ENCODE measurements around the gene ZBTB16. TPM values are rescaled to one million over a fixed set of nuclear protein-coding genes. Genes with fewer than 3 reads are reported as not detected.
"Not testable (repeated sequence)": the region's sequence is repeated elsewhere in the genome, so short reads cannot be mapped to it uniquely, and the experiment has no call there.

The ZBTB16 gene
- total and polyA plus RNA-seq, 8 donors = 7.9 to 318 (median 55.3) TPM

DNA sequence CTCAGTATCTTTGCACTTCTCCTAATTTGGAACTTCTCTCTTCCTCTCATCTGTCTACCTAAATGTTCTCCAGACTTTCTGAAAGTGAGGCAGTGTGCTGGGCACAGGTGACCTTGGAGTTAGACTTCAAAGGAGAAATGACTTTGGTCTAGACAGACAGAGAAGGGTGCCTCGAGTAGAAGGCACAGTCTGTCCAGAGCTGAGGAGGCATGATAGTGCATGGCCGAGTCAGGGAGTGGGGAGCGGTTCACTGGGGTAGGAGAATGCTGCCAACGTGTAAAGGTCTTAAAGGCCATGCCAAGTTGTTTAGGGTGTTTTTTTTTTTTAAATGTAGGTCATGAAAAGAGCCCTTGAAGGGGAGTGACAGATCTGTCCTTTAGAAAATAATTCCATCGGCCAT, 17.3 kb upstream of the ZBTB16 start:
- TF ChIP-seq EP300 (IDR thresholded peaks at IDR 0.05) (no peak), POLR2A (IDR thresholded peaks at IDR 0.05) (no peak), POLR2AphosphoS5 (IDR thresholded peaks at IDR 0.05) (no peak), CTCF (IDR thresholded peaks at IDR 0.05) (no peak)
- no peak for DNase-seq
- intact Hi-C loops (cut with DNase I; ENCODE audit: low total_unique reads) = no loop called here
- Histone ChIP-seq H3K4me1 (peaks cover 0 to 12% (median 5%) of the 10 kb centered on the region in 4 donors), H3K27me3 (no peaks in the 10 kb centered on the region), H3K27ac (no peak overlapping the region), H3K4me3 (no peak overlapping the region), H3K36me3 (no peaks in the 10 kb centered on the region), H3K9me3 (no peaks in the 10 kb centered on the region)
- 65 to 88% (median 77%) methylated on average over 5 of the region's 5 CpGs for WGBS, 5 donors

DNA sequence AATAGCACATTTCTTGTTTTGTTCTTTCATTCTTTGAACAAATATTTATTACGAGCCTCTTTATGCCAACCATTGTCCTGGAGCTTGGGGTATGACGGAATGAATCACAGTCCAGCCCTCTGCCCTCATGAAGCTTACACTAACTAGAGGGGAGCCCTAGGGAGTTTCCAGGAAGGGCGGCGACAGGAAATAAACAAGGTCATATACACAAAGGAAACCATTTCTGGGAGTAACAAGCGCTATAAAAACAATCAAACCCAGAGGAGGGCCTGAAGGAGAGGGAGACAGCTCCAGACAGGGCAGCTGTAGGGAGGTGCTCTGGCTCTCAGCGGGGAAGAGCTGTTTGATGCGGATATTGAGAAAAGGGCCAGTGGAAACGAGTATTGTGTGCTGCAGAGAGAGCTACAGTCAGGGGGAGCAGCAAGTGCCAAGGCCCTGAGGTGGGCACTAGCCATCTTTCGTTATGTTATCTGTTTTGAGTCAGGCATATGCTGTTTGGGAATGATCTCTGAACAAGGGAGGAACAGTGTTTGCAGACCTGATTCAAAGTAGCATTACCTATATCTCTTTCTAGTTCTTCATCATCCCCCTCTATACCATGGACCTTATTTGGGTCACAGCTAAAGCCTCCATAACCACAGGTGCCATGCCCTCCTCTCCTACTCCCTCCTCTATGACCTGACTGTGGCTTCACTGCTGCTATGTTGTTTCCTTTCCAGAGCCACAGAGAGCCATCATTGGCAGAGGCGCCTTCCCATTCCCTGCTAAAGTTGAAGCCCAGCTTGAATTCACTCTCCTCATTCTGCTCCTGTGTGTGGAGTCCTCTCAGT, 15.3 kb upstream of the ZBTB16 start:
- WGBS, 5 donors = 66 to 74% (median 71%) methylated on average over 10 of the region's 10 CpGs
- TF ChIP-seq POLR2AphosphoS5 (IDR thresholded peaks at IDR 0.05) (no peak), EP300 (IDR thresholded peaks at IDR 0.05) (no peak), POLR2A (IDR thresholded peaks at IDR 0.05) (no peak), CTCF (IDR thresholded peaks at IDR 0.05) (no peak)
- peak overlapping the region in 2 of 5 donors; percentile 7 to 32 for H3K27ac ChIP-seq

DNA sequence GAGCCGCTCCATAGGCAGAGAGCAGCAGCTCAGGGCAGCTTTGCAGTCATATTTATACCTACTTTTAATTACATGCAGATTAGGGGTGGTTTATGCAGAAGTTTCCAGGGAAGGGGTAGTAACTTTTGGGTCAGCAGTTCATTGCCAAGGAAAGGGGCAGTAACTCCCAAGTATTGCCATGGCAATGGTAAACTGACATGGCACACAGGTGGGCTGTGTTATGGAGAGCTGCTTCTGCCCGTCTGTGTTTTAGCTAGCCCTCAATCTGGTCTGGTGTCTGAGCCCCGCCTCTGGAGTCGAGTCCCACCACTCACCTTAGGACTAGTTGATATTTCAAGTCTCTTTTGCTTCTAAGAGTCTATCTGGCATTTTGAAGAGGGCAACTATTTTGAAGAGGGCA, 12.2 kb upstream of the ZBTB16 start:
- intact Hi-C loops (cut with DNase I; ENCODE audit: low total_unique reads) = no loop called here
- Histone ChIP-seq H3K4me1 (no peaks in the 10 kb centered on the region), H3K9me3 (no peaks in the 10 kb centered on the region), H3K27ac (no peak overlapping the region), H3K4me3 (no peak overlapping the region), H3K27me3 (no peaks in the 10 kb centered on the region), H3K36me3 (no peaks in the 10 kb centered on the region)
- TF ChIP-seq POLR2AphosphoS5 (IDR thresholded peaks at IDR 0.05) (no peak), POLR2A (IDR thresholded peaks at IDR 0.05) (no peak), EP300 (IDR thresholded peaks at IDR 0.05) (no peak), CTCF (IDR thresholded peaks at IDR 0.05) (no peak)
- no peak for DNase-seq
- WGBS, 5 donors = 80 to 93% (median 84%) methylated on average over 4 of the region's 4 CpGs

More for the DNA sequence above, 15.3 kb upstream of the ZBTB16 start:
- H3K9me3 ChIP-seq = no peaks in the 10 kb centered on the region
- H3K36me3 ChIP-seq = no peaks in the 10 kb centered on the region
- no peak for DNase-seq
- no peaks in the 10 kb centered on the region for H3K27me3 ChIP-seq
- intact Hi-C loops (cut with DNase I; ENCODE audit: low total_unique reads) = no loop called here
- no peak overlapping the region for H3K4me3 ChIP-seq
- H3K4me1 ChIP-seq = peaks cover 0 to 12% (median 5%) of the 10 kb centered on the region in 4 donors

- Histone ChIP-seq H3K27ac (no peak overlapping the region), H3K27me3 (no peaks in the 10 kb centered on the region), H3K4me1 (no peaks in the 10 kb centered on the region), H3K4me3 (no peak overlapping the region), H3K36me3 (no peaks in the 10 kb centered on the region), H3K9me3 (no peaks in the 10 kb centered on the region)
- WGBS, 5 donors = 64 to 85% (median 76%) methylated on average over 2 of the region's 2 CpGs
- no peak for TF ChIP-seq EP300 (IDR thresholded peaks at IDR 0.05)
- TF ChIP-seq POLR2A (IDR thresholded peaks at IDR 0.05) = no peak
- TF ChIP-seq POLR2AphosphoS5 (IDR thresholded peaks at IDR 0.05) = no peak
- DNase-seq = no peak
- intact Hi-C loops (cut with DNase I; ENCODE audit: low total_unique reads) = no loop called here
These were observed 10.5 kb upstream of the ZBTB16 start for GRCh38 chr11:114049050-114049449.

DNA sequence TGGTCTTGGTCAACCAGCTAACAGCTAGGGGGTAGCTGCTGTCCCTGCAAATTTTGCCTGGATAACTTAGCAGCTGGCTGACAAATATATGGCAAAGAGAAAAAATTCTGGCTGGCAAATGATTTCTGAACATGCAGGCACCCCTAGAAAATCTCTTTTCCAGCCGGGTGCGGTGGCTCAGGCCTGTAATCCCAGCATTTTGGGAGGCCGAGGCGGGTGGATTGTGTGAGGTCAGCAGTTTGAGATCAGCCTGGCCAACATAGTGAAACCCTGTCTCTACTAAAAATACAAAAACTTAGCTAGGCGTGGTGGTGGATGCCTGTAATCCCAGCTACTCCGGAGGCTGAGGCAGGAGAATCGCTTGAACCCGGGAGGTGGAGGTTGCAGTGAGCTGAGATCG, 9.7 kb upstream of the ZBTB16 start:
- peak overlapping the region in 1 of 5 donors; percentile 66 for H3K27ac ChIP-seq
- intact Hi-C loops (cut with DNase I; ENCODE audit: low total_unique reads) = loop anchor here (10.0 kb wide), 1 partner anchor 205 kb away; no protein-coding TSS in a partner anchor
- not testable (repeated sequence) for H3K4me3 ChIP-seq, H3K27me3 ChIP-seq, H3K4me1 ChIP-seq, H3K9me3 ChIP-seq, H3K36me3 ChIP-seq, DNase-seq
- 91 to 98% (median 94%) methylated on average over 7 to 9 of the region's 9 CpGs for WGBS, 5 donors

All from stomach (tissue), 9 donors.